Cardiac muscle cell (in vitro differentiated cells and primary cell): ENCODE measurements around the gene NMT1. TPM values are rescaled to one million over a fixed set of nuclear protein-coding genes. Genes with fewer than 3 reads are reported as not detected.

ENCODE experiments used
- DNase-seq, 2 donors: peaks; one replicate each; pipeline versions ENCODE4 v3.0.0 to v3.0.0-alpha.2; 2010 to 2017; ENCODE audit warnings: low read depth in 1 of 2, low spot score in 1 of 2
- H3K27ac ChIP-seq: fragments of 200-600 bp; sonication (generic); 2 replicates; pipeline ENCODE4 v1.5.1; 2016
- H3K27me3 ChIP-seq: fragments of 200-600 bp; sonication (generic); 2 replicates; pipeline ENCODE4 v1.6.0; 2016; ENCODE audit warnings: control low read depth
- H3K36me3 ChIP-seq: fragments of 200-600 bp; sonication (generic); 2 replicates; pipeline ENCODE4 v1.5.1; 2016; ENCODE audit warnings: control low read depth
- H3K4me1 ChIP-seq: fragments of 200-600 bp; sonication (generic); 2 replicates; pipeline ENCODE4 v1.8.1; 2017; ENCODE audit warnings: low read depth, mild to moderate bottlenecking, mixed run types
- H3K4me3 ChIP-seq: fragments of 200-600 bp; sonication (generic); 2 replicates; pipeline ENCODE4 v1.5.1; 2016; ENCODE audit warnings: mild to moderate bottlenecking
- H3K9me3 ChIP-seq: fragments of 200-600 bp; sonication (generic); 2 replicates; pipeline ENCODE4 v1.5.1; 2017; ENCODE audit warnings: low read depth, mild to moderate bottlenecking, control low read depth
- CTCF ChIP-seq: IDR thresholded peaks from 2 replicates; pipeline ENCODE4 v1.5.1; 2012; ENCODE audit warnings: low read depth, mild to moderate bottlenecking, low read length
- polyA plus RNA-seq: library from polyadenylated mRNA; unstranded; fragments of >200 nt; fragmentation: Nextera tagmentation; extraction: Ambion mirVana; gene quantifications from 2 replicates; pipeline ENCODE4 v1.2.1, GENCODE V29; 2016
- total RNA-seq: library from RNA; depleted of rRNA; stranded (reverse); fragments of >200 nt; gene quantifications from 2 replicates; pipeline ENCODE4 v1.2.3, GENCODE V29; 2016

Gene NMT1
- total and polyA plus RNA-seq, 2 experiments from 2014 or later, result 85.2 to 113 TPM

- no peak for TF ChIP-seq CTCF
- DNase-seq, result no peak
- no peaks in the 10 kb centered on the region for H3K36me3 ChIP-seq
- H3K4me1 ChIP-seq, result peaks cover 29% of the 10 kb centered on the region
- peak overlapping the region; percentile 81 for H3K27ac ChIP-seq
- H3K27me3 ChIP-seq, result no peaks in the 10 kb centered on the region
- H3K4me3 ChIP-seq, result no peak overlapping the region
- no peaks in the 10 kb centered on the region for H3K9me3 ChIP-seq
These were observed 95.1 kb downstream of the NMT1 start for GRCh38 chr17:45156242-45156641.

Other genes with a start within 250 kb of the NMT1 start
- gene GJC1, start 231.0 kb upstream of the NMT1 start, total RNA-seq, result 25.8 and 37.3 TPM in 2 replicates
- 14.8 and 27.0 TPM in 2 replicates for gene GJC1, start 231.0 kb upstream of the NMT1 start, polyA plus RNA-seq
- gene HIGD1B, start 213.4 kb upstream of the NMT1 start, total RNA-seq, result not detected in 2 replicates
- 0.55 TPM in 1 of 2 replicates, not detected in the other for gene HIGD1B, start 213.4 kb upstream of the NMT1 start, polyA plus RNA-seq
- 101 and 151 TPM in 2 replicates for gene EFTUD2, start 161.9 kb upstream of the NMT1 start, total RNA-seq
- 105 and 141 TPM in 2 replicates for gene EFTUD2, start 161.9 kb upstream of the NMT1 start, polyA plus RNA-seq
- 3.5 and 11.0 TPM in 2 replicates for gene GFAP, start 145.8 kb upstream of the NMT1 start, total RNA-seq
- 4.0 and 7.0 TPM in 2 replicates for gene GFAP, start 145.8 kb upstream of the NMT1 start, polyA plus RNA-seq
- 4.2 and 21.1 TPM in 2 replicates for gene KIF18B, start 113.5 kb upstream of the NMT1 start, total RNA-seq
- gene KIF18B, start 113.5 kb upstream of the NMT1 start, polyA plus RNA-seq, result 4.1 and 22.2 TPM in 2 replicates
- gene C1QL1, start 93.0 kb upstream of the NMT1 start, total RNA-seq, result 24.6 and 25.2 TPM in 2 replicates
- gene C1QL1, start 93.0 kb upstream of the NMT1 start, polyA plus RNA-seq, result 38.6 and 44.0 TPM in 2 replicates
- 113 and 141 TPM in 2 replicates for gene DCAKD, start 9.7 kb upstream of the NMT1 start, total RNA-seq
- 60.6 and 66.0 TPM in 2 replicates for gene DCAKD, start 9.7 kb upstream of the NMT1 start, polyA plus RNA-seq
- 41.0 and 66.3 TPM in 2 replicates for gene PLCD3, start 71.2 kb downstream of the NMT1 start, total RNA-seq
- 36.0 and 41.7 TPM in 2 replicates for gene PLCD3, start 71.2 kb downstream of the NMT1 start, polyA plus RNA-seq
- 16.3 and 29.3 TPM in 2 replicates for gene ACBD4, start 74.4 kb downstream of the NMT1 start, total RNA-seq
- gene ACBD4, start 74.4 kb downstream of the NMT1 start, polyA plus RNA-seq, result 20.5 and 30.5 TPM in 2 replicates
- 20.9 and 34.8 TPM in 2 replicates for gene HEXIM1, start 87.2 kb downstream of the NMT1 start, total RNA-seq
- gene HEXIM1, start 87.2 kb downstream of the NMT1 start, polyA plus RNA-seq, result 17.7 and 17.9 TPM in 2 replicates
- gene HEXIM2, start 100.6 kb downstream of the NMT1 start, total RNA-seq, result 17.6 and 21.3 TPM in 2 replicates
- 14.5 and 22.3 TPM in 2 replicates for gene HEXIM2, start 100.6 kb downstream of the NMT1 start, polyA plus RNA-seq
- gene FMNL1, start 160.6 kb downstream of the NMT1 start, total RNA-seq, result 0.51 and 0.95 TPM in 2 replicates
- gene FMNL1, start 160.6 kb downstream of the NMT1 start, polyA plus RNA-seq, result 0.83 and 1.2 TPM in 2 replicates
- 0.45 TPM in 1 of 2 replicates, not detected in the other for gene SPATA32, start 200.8 kb downstream of the NMT1 start, total RNA-seq
- gene SPATA32, start 200.8 kb downstream of the NMT1 start, polyA plus RNA-seq, result not detected in 2 replicates